Trophoblast cell (in vitro differentiated cells and primary cell): ENCODE data around the gene TTC23L.

Experiments
- DNase-seq, 2 donors: peaks; one replicate each; pipeline ENCODE4 v3.0.0-alpha.2; 2016
- H2AFZ ChIP-seq: 2 replicates; pipeline ENCODE4 v1.6.1; 2013; ENCODE audit warnings: low read length, moderate library complexity, mild to moderate bottlenecking; ENCODE audit not compliant: insufficient read depth, poor library complexity
- H2AK5ac ChIP-seq: 2 replicates; pipeline ENCODE4 v1.6.1; 2013; ENCODE audit warnings: mild to moderate bottlenecking, low read length
- H2BK120ac ChIP-seq: 2 replicates; pipeline ENCODE4 v1.6.1; 2013; ENCODE audit warnings: low read length, mild to moderate bottlenecking, moderate library complexity; ENCODE audit not compliant: insufficient read depth, poor library complexity
- H2BK12ac ChIP-seq: 2 replicates; pipeline ENCODE4 v1.6.1; 2013; ENCODE audit warnings: mild to moderate bottlenecking, low read length, moderate library complexity
- H2BK5ac ChIP-seq: 2 replicates; pipeline ENCODE4 v1.6.1; 2013; ENCODE audit warnings: low read length, low read depth, moderate library complexity, mild to moderate bottlenecking; ENCODE audit not compliant: poor library complexity
- H3K14ac ChIP-seq: 2 replicates; pipeline ENCODE4 v1.6.1; 2013; ENCODE audit warnings: mild to moderate bottlenecking, low read length
- H3K18ac ChIP-seq: 2 replicates; pipeline ENCODE4 v1.6.1; 2013; ENCODE audit warnings: mild to moderate bottlenecking, low read length
- H3K23ac ChIP-seq: 2 replicates; pipeline ENCODE4 v1.6.1; 2013; ENCODE audit warnings: low read length
- H3K27ac ChIP-seq: 2 replicates; pipeline ENCODE4 v1.5.1; 2013; ENCODE audit warnings: low read depth, mild to moderate bottlenecking, inconsistent platforms, low read length, moderate library complexity
- H3K27me3 ChIP-seq: 2 replicates; pipeline ENCODE4 v1.6.1; 2013; ENCODE audit warnings: inconsistent platforms, mild to moderate bottlenecking, low read length, moderate library complexity; ENCODE audit not compliant: insufficient read depth
- H3K36me3 ChIP-seq, 2 experiments: 1 replicate in 1 of 2; 2 replicates in 1 of 2; pipeline ENCODE4 v1.6.1; 2013; ENCODE audit warnings: low read length in 2 of 2, mild to moderate bottlenecking in 2 of 2, moderate library complexity in 1 of 2; ENCODE audit not compliant: insufficient read depth in 2 of 2, control insufficient read depth in 1 of 2
- H3K4ac ChIP-seq: 2 replicates; pipeline ENCODE4 v1.6.1; 2013; ENCODE audit warnings: low read depth, mild to moderate bottlenecking, low read length, moderate library complexity
- H3K4me1 ChIP-seq, 2 experiments: 1 replicate in 1 of 2; 2 replicates in 1 of 2; pipeline ENCODE4 v1.6.1; 2013; ENCODE audit warnings: low read length in 2 of 2, mild to moderate bottlenecking in 2 of 2, moderate library complexity in 1 of 2; ENCODE audit not compliant: insufficient read depth in 2 of 2, control insufficient read depth in 1 of 2
- H3K4me2 ChIP-seq: 2 replicates; pipeline ENCODE4 v1.6.1; 2013; ENCODE audit warnings: inconsistent platforms, mild to moderate bottlenecking, low read length, moderate library complexity
- H3K4me3 ChIP-seq: 2 replicates; pipeline ENCODE4 v1.5.1; 2013; ENCODE audit warnings: mild to moderate bottlenecking, low read depth, low read length, inconsistent platforms
- H3K79me1 ChIP-seq: one replicate; pipeline ENCODE4 v1.6.1; 2013; ENCODE audit warnings: low read length
- H3K79me2 ChIP-seq: 2 replicates; pipeline ENCODE4 v1.6.1; 2013; ENCODE audit warnings: low read length, mild to moderate bottlenecking; ENCODE audit not compliant: control insufficient read depth, insufficient read depth, poor library complexity
- H3K9ac ChIP-seq: 2 replicates; pipeline ENCODE4 v1.6.1; 2013; ENCODE audit warnings: mild to moderate bottlenecking, low read length
- H3K9me3 ChIP-seq: 2 replicates; pipeline ENCODE4 v1.6.1; 2013; ENCODE audit warnings: low read depth, mild to moderate bottlenecking, control low read depth, inconsistent platforms, low read length; ENCODE audit not compliant: insufficient read depth
- H4K12ac ChIP-seq: 2 replicates; pipeline ENCODE4 v1.6.1; 2013; ENCODE audit warnings: low read depth, mild to moderate bottlenecking, low read length, moderate library complexity
- H4K8ac ChIP-seq: 2 replicates; pipeline ENCODE4 v1.6.1; 2013; ENCODE audit warnings: low read depth, mild to moderate bottlenecking, low read length, moderate library complexity
- H4K91ac ChIP-seq: one replicate; pipeline ENCODE4 v1.6.1; 2013; ENCODE audit warnings: low read depth, mild to moderate bottlenecking, low read length, moderate library complexity
- WGBS: extraction: QIAGEN DNeasy Blood & Tissue Kit; methylation state at CpG from one replicate; pipeline ENCODE4 v1.1.7; 2013; ENCODE audit warnings: missing lambda C conversion rate; ENCODE audit not compliant: insufficient read length, insufficient coverage; ENCODE audit errors: extremely low coverage; 5-methylcytosine and 5-hydroxymethylcytosine counted together

Gene TTC23L

GRCh38 chr5:34876275-34876674 lies 37.3 kb downstream of the TTC23L start:
- no peak for DNase-seq
- Histone ChIP-seq H3K18ac (no peak overlapping the region), H4K12ac (no peak overlapping the region), H3K4me3 (no peak overlapping the region), H2BK12ac (no peak overlapping the region), H3K14ac (no peak overlapping the region), H2BK120ac (no peak overlapping the region), H3K27ac (no peak overlapping the region), H3K9me3 (no peaks in the 10 kb centered on the region), H3K79me2 (no peaks in the 10 kb centered on the region), H4K8ac (no peak overlapping the region), H2AFZ (no peak overlapping the region), H4K91ac (no peak overlapping the region), H2AK5ac (no peak overlapping the region), H3K36me3 (no peaks in the 10 kb centered on the region), H3K4me1 (no peaks in the 10 kb centered on the region), H3K4me2 (no peak overlapping the region), H3K4ac (no peak overlapping the region), H2BK5ac (no peak overlapping the region), H3K27me3 (no peaks in the 10 kb centered on the region), H3K9ac (no peak overlapping the region), H3K79me1 (no peaks in the 10 kb centered on the region), H3K23ac (no peak overlapping the region)

- no peak overlapping the region for H2BK5ac ChIP-seq
- no peaks in the 10 kb centered on the region for H3K79me1 ChIP-seq
- no peak overlapping the region for H3K18ac ChIP-seq
- no peak overlapping the region for H4K91ac ChIP-seq
- no peak overlapping the region for H2BK120ac ChIP-seq
- H3K27me3 ChIP-seq: no peaks in the 10 kb centered on the region
- no peaks in the 10 kb centered on the region for H3K79me2 ChIP-seq
- no peak overlapping the region for H3K27ac ChIP-seq
- no peak overlapping the region for H2BK12ac ChIP-seq
- no peak overlapping the region for H3K4me2 ChIP-seq
- H3K4ac ChIP-seq: no peak overlapping the region
- H3K9ac ChIP-seq: no peak overlapping the region
- H4K8ac ChIP-seq: no peak overlapping the region
- H2AK5ac ChIP-seq: no peak overlapping the region
- DNase-seq: no peak
- H3K36me3 ChIP-seq: no peaks in the 10 kb centered on the region
- no peaks in the 10 kb centered on the region for H3K9me3 ChIP-seq
- no peak overlapping the region for H3K14ac ChIP-seq
- H3K23ac ChIP-seq: no peak overlapping the region
- no peak overlapping the region for H2AFZ ChIP-seq
- H3K4me1 ChIP-seq: no peaks in the 10 kb centered on the region
- no peak overlapping the region for H3K4me3 ChIP-seq
- no peak overlapping the region for H4K12ac ChIP-seq
Observed at GRCh38 chr5:34881246-34881645, 42.3 kb downstream of the TTC23L start.

- Histone ChIP-seq H4K91ac (no peak overlapping the region), H3K4me2 (no peak overlapping the region), H3K9me3 (no peaks in the 10 kb centered on the region), H3K79me1 (no peaks in the 10 kb centered on the region), H3K9ac (no peak overlapping the region), H3K14ac (no peak overlapping the region), H3K79me2 (no peaks in the 10 kb centered on the region), H4K8ac (no peak overlapping the region), H2AFZ (no peak overlapping the region), H3K18ac (no peak overlapping the region), H2BK5ac (no peak overlapping the region), H2AK5ac (no peak overlapping the region), H3K4me1 (no peaks in the 10 kb centered on the region), H3K27ac (no peak overlapping the region), H2BK120ac (no peak overlapping the region), H3K27me3 (no peaks in the 10 kb centered on the region), H3K4ac (no peak overlapping the region), H3K4me3 (no peak overlapping the region), H3K23ac (no peak overlapping the region), H2BK12ac (no peak overlapping the region), H3K36me3 (no peaks in the 10 kb centered on the region), H4K12ac (no peak overlapping the region)
- no CpG with 5 or more reads among the region's 3 CpGs for WGBS
- DNase-seq: no peak
Observed at GRCh38 chr5:34886392-34887119, 47.6 kb downstream of the TTC23L start.

- no peak overlapping the region for H3K14ac ChIP-seq
- H3K23ac ChIP-seq: no peak overlapping the region
- H4K12ac ChIP-seq: no peak overlapping the region
- no peak overlapping the region for H2AK5ac ChIP-seq
- H3K79me2 ChIP-seq: no peaks in the 10 kb centered on the region
- no peak overlapping the region for H2BK12ac ChIP-seq
- no peak overlapping the region for H3K4ac ChIP-seq
- no peak overlapping the region for H4K91ac ChIP-seq
- WGBS: no CpG with 5 or more reads among the region's 1 CpG
- H3K27me3 ChIP-seq: no peaks in the 10 kb centered on the region
- H2BK120ac ChIP-seq: no peak overlapping the region
- no peak overlapping the region for H4K8ac ChIP-seq
- no peak for DNase-seq
- no peaks in the 10 kb centered on the region for H3K9me3 ChIP-seq
- H3K18ac ChIP-seq: no peak overlapping the region
- H3K9ac ChIP-seq: no peak overlapping the region
- H3K4me3 ChIP-seq: no peak overlapping the region
- no peaks in the 10 kb centered on the region for H3K79me1 ChIP-seq
- no peaks in the 10 kb centered on the region for H3K4me1 ChIP-seq
- H2BK5ac ChIP-seq: no peak overlapping the region
- no peak overlapping the region for H3K27ac ChIP-seq
- H2AFZ ChIP-seq: no peak overlapping the region
- H3K36me3 ChIP-seq: no peaks in the 10 kb centered on the region
- H3K4me2 ChIP-seq: no peak overlapping the region
Observed at GRCh38 chr5:34889394-34889793, 50.4 kb downstream of the TTC23L start.
